Naive thymus-derived CD8-positive, alpha-beta T cell (primary cell): ENCODE measurements around the gene METAP2. TPM values are rescaled to one million over a fixed set of nuclear protein-coding genes. Genes with fewer than 3 reads are reported as not detected.
A peak's percentile ranks its signal among the peaks of the same experiment; 100 is the strongest.
"Not testable (repeated sequence)": the region's sequence is repeated elsewhere in the genome, so short reads cannot be mapped to it uniquely, and the experiment has no call there.

Experiments used
- ATAC-seq, 2 donors: fragments of 150-1000 bp; cut with Tn5 transposase in 1 of 2; sonication (Bioruptor Pico), chemical (Tn5 transposase) in 1 of 2; 1 replicate in 1 of 2; 2 replicates in 1 of 2; pipeline ENCODE4 v1.10.0; 2021; ENCODE audit warnings: mild to moderate bottlenecking in 2 of 2, moderate library complexity in 2 of 2
- POLR2A ChIA-PET: fragments of 350-600 bp; sonication (Branson Sonifier 250); formaldehyde crosslinking; loops from one replicate; lab custom pipeline; 2021; ENCODE audit warnings: antibody characterized with exemption; lab: Charles Lee
- DNase-seq, 10 donors: peaks; one replicate each; pipeline versions ENCODE4 v3.0.0 to v3.0.0-alpha.2; 2020 to 2022
- H3K27ac Mint-ChIP-seq, 10 donors: one replicate each; pipeline ENCODE4 v1.8.0; 2020 to 2022; ENCODE audit warnings: mild to moderate bottlenecking in 10 of 10, mixed read lengths in 10 of 10, moderate library complexity in 4 of 10, inconsistent platforms in 1 of 10
- H3K27me3 Mint-ChIP-seq, 5 donors: one replicate each; pipeline ENCODE4 v1.8.0; 2021 to 2022; ENCODE audit warnings: mixed read lengths in 5 of 5
- H3K36me3 Mint-ChIP-seq, 3 donors: one replicate each; pipeline ENCODE4 v1.8.0; 2020 to 2022; ENCODE audit warnings: mixed read lengths in 3 of 3, mild to moderate bottlenecking in 2 of 3, inconsistent platforms in 1 of 3
- H3K4me1 Mint-ChIP-seq, 4 donors: one replicate each; pipeline ENCODE4 v1.8.0; 2021 to 2022; ENCODE audit warnings: mixed read lengths in 4 of 4
- H3K4me3 Mint-ChIP-seq, 10 donors: one replicate each; pipeline ENCODE4 v1.8.0; 2020 to 2022; ENCODE audit warnings: mild to moderate bottlenecking in 10 of 10, mixed read lengths in 10 of 10, moderate library complexity in 6 of 10, inconsistent platforms in 1 of 10
- H3K9me3 Mint-ChIP-seq, 9 donors: one replicate each; pipeline ENCODE4 v1.8.0; 2020 to 2022; ENCODE audit warnings: mixed read lengths in 9 of 9, mild to moderate bottlenecking in 3 of 9, inconsistent platforms in 1 of 9, moderate library complexity in 1 of 9
- polyA plus RNA-seq, 3 donors: library from polyadenylated mRNA; unstranded; fragments of 300-500 nt; fragmentation: Illumina TruSeq; gene quantifications; one replicate each; pipeline ENCODE4 v1.2.3, GENCODE V29; 2021
- total RNA-seq, 8 experiments: library from RNA in 2 of 8; stranded (reverse) in 2 of 8; gene quantifications; one replicate each; pipeline ENCODE4 v1.2.3 and lab custom pipeline; 2021 to 2026

Gene METAP2
- total RNA-seq (10 to 100 TPM; 62.5 to 68.3 TPM), polyA plus RNA-seq (10 to 100 TPM; 35.9 to 40.3 (median 38.6) TPM), total RNA-seq (lab: John Stamatoyannopoulos, UW) (71.7 to 242 (median 99.6) reads per million in 6 experiments)

DNA sequence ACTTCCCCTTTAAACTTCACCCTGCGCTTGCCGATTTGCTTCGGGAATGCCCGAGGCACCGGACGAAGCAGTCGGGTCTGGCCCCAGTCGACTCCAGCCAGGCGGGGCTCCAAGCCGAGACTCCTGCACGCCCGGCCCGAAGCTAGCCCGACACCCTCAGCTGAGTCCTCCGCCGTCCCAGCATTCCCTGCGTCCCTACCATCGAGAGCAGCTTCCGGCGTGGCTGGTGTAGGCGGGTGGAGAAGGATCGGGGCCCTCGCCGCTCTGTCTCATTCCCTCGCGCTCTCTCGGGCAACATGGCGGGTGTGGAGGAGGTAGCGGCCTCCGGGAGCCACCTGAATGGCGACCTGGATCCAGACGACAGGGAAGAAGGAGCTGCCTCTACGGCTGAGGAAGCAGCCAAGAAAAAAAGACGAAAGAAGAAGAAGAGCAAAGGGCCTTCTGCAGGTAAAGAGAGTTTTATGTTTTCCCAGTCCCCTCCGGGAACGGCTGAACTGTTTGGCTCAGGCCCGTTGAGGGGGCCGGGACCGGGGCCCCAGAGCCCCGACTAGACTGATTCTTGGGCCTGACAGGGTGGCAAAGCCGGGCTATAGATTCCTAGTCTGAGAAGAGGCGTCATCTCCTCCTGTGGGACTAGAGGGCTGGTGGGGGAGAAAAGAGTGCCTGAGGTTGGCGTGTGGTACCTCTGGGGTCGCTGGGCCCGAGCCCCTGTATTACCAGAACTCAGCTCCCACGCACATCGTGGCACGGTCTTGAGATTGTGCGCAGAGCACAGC is at the start of gene METAP2:
Gene METAP2 (plus strand): TSS at position 269 of the 776 bp plus-strand sequence. CDS start 28 bp downstream, at position 297.
- peak within 1 kb of the TSS; percentile 89 to 100 (median 100) for H3K4me3 Mint-ChIP-seq
- H3K9me3 Mint-ChIP-seq: peaks cover 0 to 1% (median 0%) of the 10 kb centered on the region in 9 donors
- ATAC-seq (peak; percentile 95 to 97), DNase-seq (peak; percentile 76 to 91 (median 88))
- POLR2A ChIA-PET: interaction anchor here (0.9 to 3.6 kb wide), 22 partner anchors 8 to 1797 kb away, joined by 3 to 30 read pairs (median 6); partner anchors contain the start of genes AMDHD1, CCDC38, CRADD and FGD6
- peaks cover 19 to 61% (median 58%) of the 10 kb centered on the region in 4 donors for H3K4me1 Mint-ChIP-seq
- peaks cover 8 to 35% (median 22%) of the 10 kb centered on the region in 3 donors for H3K36me3 Mint-ChIP-seq
- H3K27me3 Mint-ChIP-seq: no peaks in the 10 kb centered on the region
- peak within 1 kb of the TSS; percentile 95 to 100 (median 100) for H3K27ac Mint-ChIP-seq

DNA sequence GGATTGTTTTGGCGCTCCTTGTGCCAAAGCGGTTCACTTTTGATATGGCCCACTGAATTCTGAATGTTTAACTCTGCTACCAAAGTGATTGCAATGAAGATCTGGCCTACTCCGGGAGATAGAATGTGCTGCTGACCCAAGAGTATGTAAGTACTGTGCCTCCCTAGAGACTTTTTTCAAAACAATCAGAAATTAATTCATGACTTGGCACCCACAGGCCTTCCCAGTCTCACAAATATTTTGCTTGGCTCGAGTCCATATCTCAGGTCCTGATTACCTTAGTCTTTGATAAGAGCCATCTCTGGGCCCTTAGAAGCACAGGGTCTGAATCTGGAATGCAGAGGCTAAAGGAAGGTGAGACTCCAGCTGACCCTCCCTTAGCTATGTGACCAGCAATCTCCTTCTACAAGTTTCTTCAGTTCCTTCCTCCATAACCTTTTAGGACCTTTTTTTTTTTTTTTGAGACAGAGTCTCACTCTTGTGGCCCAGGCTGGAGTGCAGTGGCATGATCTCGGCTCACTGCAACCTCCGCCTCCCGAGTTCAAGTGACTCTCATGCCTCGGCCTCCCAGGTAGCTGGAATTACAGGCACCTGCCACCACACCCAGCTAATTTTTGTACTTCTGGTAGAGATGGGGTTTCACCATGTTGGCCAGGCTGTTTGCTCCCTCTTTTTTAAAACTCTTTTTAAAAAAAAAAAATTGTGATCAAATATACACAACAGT is 49.5 kb upstream of the METAP2 start:
- peaks cover 5 to 16% (median 10%) of the 10 kb centered on the region in 4 donors for H3K4me1 Mint-ChIP-seq

DNA sequence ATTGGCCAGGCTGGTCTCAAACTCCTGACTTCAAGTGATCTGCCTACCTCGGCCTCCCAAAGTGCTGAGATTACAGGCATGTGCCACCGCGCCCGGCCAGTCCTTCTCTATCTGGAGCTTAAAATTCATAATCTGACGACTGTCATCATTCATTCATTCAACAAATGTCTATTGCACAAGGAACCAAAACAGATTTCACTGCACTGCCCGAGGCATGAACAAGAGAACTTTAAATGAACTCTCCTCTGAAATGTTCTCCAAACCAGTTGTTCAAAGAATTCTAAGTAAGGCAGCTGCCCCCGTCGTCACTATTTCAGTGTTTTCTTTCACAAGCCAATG is 44.8 kb upstream of the METAP2 start:
- peaks cover 7 to 16% (median 10%) of the 10 kb centered on the region in 4 donors for H3K4me1 Mint-ChIP-seq
- POLR2A ChIA-PET: interaction anchor here (1.4 kb wide), 1 partner anchor 44 kb away, joined by 8 read pairs; the partner anchor contains the start of gene METAP2
- peak overlapping the region in 5 of 10 donors; percentile 18 to 80 (median 43) for H3K4me3 Mint-ChIP-seq
- ATAC-seq (no peak), DNase-seq (no peak)
- no peaks in the 10 kb centered on the region for H3K36me3 Mint-ChIP-seq
- peak overlapping the region in 5 of 10 donors; percentile 38 to 72 (median 49) for H3K27ac Mint-ChIP-seq
- peaks cover 0 to 6% (median 4%) of the 10 kb centered on the region in 5 donors for H3K27me3 Mint-ChIP-seq
- no peaks in the 10 kb centered on the region for H3K9me3 Mint-ChIP-seq

More for the DNA sequence above, 49.5 kb upstream of the METAP2 start:
- Mint-ChIP-seq H3K36me3 (no peaks in the 10 kb centered on the region), H3K9me3 (no peaks in the 10 kb centered on the region), H3K4me3 (no peak overlapping the region), H3K27ac (peak overlapping the region in 3 of 10 donors; percentile 3 to 39 (median 37)), H3K27me3 (peaks cover 0 to 3% (median 0%) of the 10 kb centered on the region in 5 donors)
- ATAC-seq: no peak
- POLR2A ChIA-PET: no interaction called here
- no peak for DNase-seq

DNA sequence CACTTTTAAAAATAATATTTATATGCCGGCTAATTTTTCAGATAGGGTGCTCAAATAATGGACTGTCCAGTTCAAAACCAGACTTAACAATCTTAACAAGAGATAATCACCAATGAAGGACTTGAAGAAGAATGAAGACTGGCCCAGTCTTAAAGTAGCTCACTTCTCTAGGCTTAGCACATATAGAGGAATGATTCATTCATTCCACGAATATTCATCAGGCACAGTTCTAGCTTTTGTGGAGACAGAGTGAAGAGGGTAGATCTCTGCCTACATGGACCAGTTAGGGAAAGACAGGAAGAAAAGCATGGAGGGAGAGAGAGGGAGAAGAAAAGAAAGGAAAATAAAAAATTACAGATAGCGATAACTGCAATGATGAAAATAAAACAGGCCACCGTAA is 42.8 kb upstream of the METAP2 start:
- Mint-ChIP-seq H3K27me3 (peaks cover 0 to 8% (median 4%) of the 10 kb centered on the region in 5 donors), H3K36me3 (no peaks in the 10 kb centered on the region), H3K27ac (no peak overlapping the region), H3K9me3 (no peaks in the 10 kb centered on the region), H3K4me1 (peaks cover 7 to 16% (median 10%) of the 10 kb centered on the region in 4 donors), H3K4me3 (no peak overlapping the region)
- no peak for DNase-seq
- POLR2A ChIA-PET: no interaction called here
- ATAC-seq: no peak

DNA sequence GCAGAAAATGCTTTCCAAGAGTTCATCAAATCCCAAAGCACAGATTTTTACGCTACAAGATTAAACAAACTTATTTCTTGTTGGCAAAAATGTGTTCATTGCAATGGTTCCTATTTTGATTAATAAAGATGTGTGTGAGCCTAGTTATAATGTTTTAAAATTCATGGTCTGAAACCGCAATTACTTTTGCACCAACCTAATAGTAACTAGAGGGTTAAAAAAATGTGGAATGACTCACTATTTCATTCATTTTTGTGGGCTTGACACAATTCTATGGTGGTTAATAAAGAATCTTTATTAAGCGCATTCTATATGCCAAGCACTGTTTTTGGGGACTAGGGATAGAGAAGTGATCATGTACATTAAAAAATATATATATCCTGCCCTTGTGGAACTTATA is 38.6 kb upstream of the METAP2 start:
- POLR2A ChIA-PET: no interaction called here
- H3K4me1 Mint-ChIP-seq: peaks cover 0 to 5% (median under 1%) of the 10 kb centered on the region in 4 donors
- ATAC-seq (no peak), DNase-seq (no peak)
- H3K4me3 Mint-ChIP-seq: no peak overlapping the region
- H3K36me3 Mint-ChIP-seq: no peaks in the 10 kb centered on the region
- peak overlapping the region in 1 of 10 donors; percentile 29 for H3K27ac Mint-ChIP-seq
- H3K9me3 Mint-ChIP-seq: no peaks in the 10 kb centered on the region
- H3K27me3 Mint-ChIP-seq: peaks cover 0 to 8% (median 4%) of the 10 kb centered on the region in 5 donors

DNA sequence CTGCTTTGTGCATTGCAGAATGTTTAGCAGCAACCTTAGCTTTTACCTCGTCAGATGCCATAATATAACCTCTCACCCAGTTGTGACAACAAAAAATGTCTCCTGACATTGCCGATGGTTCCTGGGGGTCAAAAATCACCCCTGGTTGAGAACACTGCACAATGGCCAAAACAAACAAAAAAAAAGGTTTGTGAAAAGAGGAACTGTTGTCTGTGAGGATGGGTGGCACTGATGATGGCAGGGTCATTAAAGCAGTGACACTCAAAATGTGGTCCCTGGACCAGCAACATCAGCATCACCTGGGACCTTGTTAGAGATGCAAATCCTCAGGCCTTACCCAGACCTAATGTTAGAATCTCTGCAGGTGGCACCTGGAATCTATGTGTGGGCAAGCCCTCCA is 36.4 kb upstream of the METAP2 start:
- no peak overlapping the region for H3K27ac Mint-ChIP-seq
- POLR2A ChIA-PET: no interaction called here
- H3K27me3 Mint-ChIP-seq: peaks cover 0 to 3% (median 1%) of the 10 kb centered on the region in 5 donors
- DNase-seq: no peak
- no peak for ATAC-seq
- H3K36me3 Mint-ChIP-seq: no peaks in the 10 kb centered on the region
- H3K4me3 Mint-ChIP-seq: no peak overlapping the region
- H3K4me1 Mint-ChIP-seq: peaks cover 0 to 5% (median 0%) of the 10 kb centered on the region in 4 donors
- no peaks in the 10 kb centered on the region for H3K9me3 Mint-ChIP-seq

DNA sequence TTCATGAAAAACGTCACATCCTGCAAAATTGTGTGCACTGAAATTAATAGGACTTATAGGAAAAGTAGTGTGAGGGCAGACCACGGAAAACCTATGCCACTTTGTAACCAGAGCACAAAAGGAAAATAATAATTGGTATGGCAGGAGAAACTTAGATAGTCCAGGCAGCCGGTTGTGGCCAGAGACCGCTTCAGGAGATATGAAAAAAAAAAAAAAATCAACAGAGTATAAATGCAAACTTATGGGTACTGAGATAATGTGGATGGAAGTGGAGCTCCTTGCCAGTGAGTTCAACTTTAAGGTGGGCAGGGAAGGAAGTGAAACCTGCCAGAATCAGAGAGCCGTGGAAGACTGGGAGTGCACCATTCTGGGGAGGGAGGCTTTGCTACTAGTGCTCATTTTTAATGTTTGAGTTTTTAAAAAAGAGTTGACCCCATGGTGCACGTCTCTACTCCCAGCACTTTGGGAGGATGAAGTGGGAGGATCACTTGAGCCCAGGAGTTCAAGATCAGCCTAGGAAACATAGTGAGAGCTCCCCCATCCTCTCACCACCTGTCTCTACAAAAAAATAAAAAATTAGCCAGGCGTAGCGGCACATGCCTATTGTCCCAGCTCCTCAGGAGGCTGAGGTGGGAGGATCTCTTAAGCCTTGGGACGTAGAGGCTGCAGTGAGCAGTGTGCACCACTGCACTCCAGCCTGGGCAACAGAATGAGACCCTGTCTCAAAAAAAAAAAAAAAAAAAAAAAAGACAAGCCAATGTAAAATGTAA is 34.3 kb upstream of the METAP2 start:
- no peak overlapping the region for H3K27ac Mint-ChIP-seq
- no peak overlapping the region for H3K4me3 Mint-ChIP-seq
- no peaks in the 10 kb centered on the region for H3K36me3 Mint-ChIP-seq
- peaks cover 0 to 3% (median 2%) of the 10 kb centered on the region in 5 donors for H3K27me3 Mint-ChIP-seq
- no peak for ATAC-seq
- POLR2A ChIA-PET: interaction anchor here (0.7 to 0.9 kb wide), 2 partner anchors 35 to 594 kb away, joined by 3 to 6 read pairs; partner anchors contain the start of gene METAP2
- no peaks in the 10 kb centered on the region for H3K9me3 Mint-ChIP-seq
- H3K4me1 Mint-ChIP-seq: peaks cover 0 to 5% (median 0%) of the 10 kb centered on the region in 4 donors
- no peak for DNase-seq

DNA sequence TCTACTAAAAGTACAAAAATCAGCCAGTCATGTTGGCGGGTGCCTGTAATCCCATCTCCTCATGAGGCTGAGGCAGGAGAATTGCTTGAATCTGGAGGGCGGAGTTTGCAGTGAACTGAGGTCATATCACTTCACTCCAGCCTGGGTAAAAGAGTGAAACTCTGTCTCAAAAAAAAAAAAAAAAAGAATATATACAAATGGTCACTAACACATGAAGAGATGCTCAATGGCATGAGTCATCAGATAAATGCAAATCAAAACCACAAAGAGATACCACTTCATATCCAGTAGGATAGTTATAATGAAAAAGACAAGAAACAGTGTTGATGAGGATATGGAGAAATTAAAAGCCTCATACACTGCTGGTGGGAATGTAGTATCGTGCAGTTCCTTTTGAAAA is 33.6 kb upstream of the METAP2 start:
- Mint-ChIP-seq H3K4me3 (no peak overlapping the region), H3K9me3 (peaks cover 0 to under 1% (median 0%) of the 10 kb centered on the region in 9 donors), H3K27ac (no peak overlapping the region), H3K27me3 (peaks cover 0 to 6% (median 3%) of the 10 kb centered on the region in 5 donors), H3K4me1 (peaks cover 0 to 5% (median 0%) of the 10 kb centered on the region in 4 donors), H3K36me3 (peaks cover 0 to 5% (median 0%) of the 10 kb centered on the region in 3 donors)
- DNase-seq (no peak), ATAC-seq (no peak)
- POLR2A ChIA-PET: no interaction called here

DNA sequence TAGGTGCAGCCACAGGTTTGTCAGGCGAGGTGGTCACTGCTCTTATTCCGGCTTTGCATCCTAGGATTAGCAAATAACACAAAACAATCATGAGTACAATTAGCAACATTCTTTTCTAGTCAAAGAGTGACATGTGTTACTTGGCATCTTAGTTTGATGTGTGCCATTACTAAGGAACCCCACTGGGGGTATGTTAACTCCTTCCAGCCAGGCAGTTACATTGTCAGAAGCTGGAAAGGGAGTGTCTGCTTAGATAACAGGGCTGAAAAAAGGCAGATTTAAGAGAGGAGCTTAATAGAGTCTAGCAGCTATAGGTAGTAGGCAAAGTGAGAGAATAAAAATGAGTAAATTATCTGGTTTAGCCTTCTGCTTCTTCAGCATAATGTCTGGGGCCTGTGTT is 30.5 kb upstream of the METAP2 start:
- Mint-ChIP-seq H3K4me3 (no peak overlapping the region), H3K9me3 (peaks cover 0 to 8% (median 0%) of the 10 kb centered on the region in 9 donors), H3K4me1 (peaks cover 0 to 7% (median 3%) of the 10 kb centered on the region in 4 donors), H3K36me3 (peaks cover 0 to 5% (median 0%) of the 10 kb centered on the region in 3 donors), H3K27me3 (peaks cover 10 to 27% (median 14%) of the 10 kb centered on the region in 5 donors), H3K27ac (no peak overlapping the region)
- ATAC-seq: no peak
- no peak for DNase-seq
- POLR2A ChIA-PET: no interaction called here

DNA sequence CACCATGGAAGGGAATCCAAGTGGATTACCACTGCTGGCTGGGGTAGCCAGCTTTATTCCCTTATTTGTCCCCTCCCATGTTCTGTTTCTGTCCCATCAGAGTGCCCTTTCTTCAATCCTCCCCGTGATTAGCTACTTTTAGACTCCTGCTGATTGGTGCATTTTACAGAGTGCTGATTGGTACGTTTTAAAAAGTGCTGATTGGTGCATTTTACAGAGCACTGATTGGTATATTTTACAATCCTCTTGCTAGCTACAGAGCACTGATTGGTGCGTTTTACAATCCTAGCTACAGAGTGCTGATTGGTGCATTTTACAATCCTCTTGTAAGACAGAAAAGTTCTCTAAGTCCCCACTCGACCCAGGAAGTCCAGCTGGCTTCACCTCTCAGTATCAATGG is 28.9 kb upstream of the METAP2 start:
- ATAC-seq, DNase-seq, H3K27ac Mint-ChIP-seq, H3K9me3 Mint-ChIP-seq, POLR2A ChIA-PET, H3K36me3 Mint-ChIP-seq, H3K4me3 Mint-ChIP-seq, H3K4me1 Mint-ChIP-seq: not testable (repeated sequence)
- H3K27me3 Mint-ChIP-seq: peaks cover 14 to 38% (median 15%) of the 10 kb centered on the region in 5 donors

DNA sequence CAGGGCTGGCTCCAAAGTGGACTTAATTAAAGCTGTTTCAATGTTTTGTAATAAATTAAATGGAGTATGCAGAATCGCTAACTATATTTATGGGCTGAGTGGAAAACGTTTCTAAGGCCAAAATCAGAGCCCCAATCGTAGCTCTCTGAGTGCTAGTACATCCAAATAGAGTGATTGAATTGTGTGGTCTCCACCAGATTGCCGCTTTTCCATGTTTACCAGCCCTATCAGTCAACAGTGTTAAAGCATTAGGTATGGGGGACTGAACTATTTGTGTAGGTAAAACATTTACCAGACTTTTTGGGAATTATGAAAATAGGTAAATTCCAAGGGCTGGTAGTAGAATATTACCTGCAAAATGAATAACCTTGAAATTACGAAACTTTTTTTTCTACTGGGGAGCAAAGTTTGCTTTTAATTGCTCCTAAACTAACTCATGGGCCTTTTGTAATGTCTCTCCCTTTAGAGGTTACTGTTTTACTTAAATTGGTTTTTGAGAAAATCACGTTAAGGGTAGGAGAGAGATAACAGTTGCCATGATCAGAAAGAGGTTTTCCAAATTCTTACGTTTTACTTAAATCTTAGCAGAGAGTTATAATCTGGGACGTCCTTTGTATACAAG is 28.0 kb upstream of the METAP2 start:
- peaks cover 0 to 9% (median 0%) of the 10 kb centered on the region in 9 donors for H3K9me3 Mint-ChIP-seq
- peaks cover 14 to 47% (median 24%) of the 10 kb centered on the region in 5 donors for H3K27me3 Mint-ChIP-seq
- peaks cover 0 to 5% (median 0%) of the 10 kb centered on the region in 3 donors for H3K36me3 Mint-ChIP-seq
- no peak for DNase-seq
- no peak for ATAC-seq
- no peak overlapping the region for H3K4me3 Mint-ChIP-seq
- H3K27ac Mint-ChIP-seq: no peak overlapping the region
- peaks cover 0 to 6% (median 1%) of the 10 kb centered on the region in 4 donors for H3K4me1 Mint-ChIP-seq
- POLR2A ChIA-PET: no interaction called here
